RPMI7951 (cell line): ENCODE results near the gene MAPKAPK3. TPM values are rescaled to one million over a fixed set of nuclear protein-coding genes. Genes with fewer than 3 reads are reported as not detected.

Experiments
- DNase-seq: peaks from one replicate; pipeline ENCODE4 v3.0.0-alpha.2; 2012; ENCODE audit warnings: low read depth
- total RNA-seq: library from RNA; depleted of rRNA; stranded (reverse); fragments of >200 nt; shearing (Covaris generic); gene quantifications from 2 replicates; pipeline ENCODE4 v1.2.3, GENCODE V29; 2014

The MAPKAPK3 gene
- total RNA-seq, 1 experiment from 2014 or later: 75.5 TPM

DNA sequence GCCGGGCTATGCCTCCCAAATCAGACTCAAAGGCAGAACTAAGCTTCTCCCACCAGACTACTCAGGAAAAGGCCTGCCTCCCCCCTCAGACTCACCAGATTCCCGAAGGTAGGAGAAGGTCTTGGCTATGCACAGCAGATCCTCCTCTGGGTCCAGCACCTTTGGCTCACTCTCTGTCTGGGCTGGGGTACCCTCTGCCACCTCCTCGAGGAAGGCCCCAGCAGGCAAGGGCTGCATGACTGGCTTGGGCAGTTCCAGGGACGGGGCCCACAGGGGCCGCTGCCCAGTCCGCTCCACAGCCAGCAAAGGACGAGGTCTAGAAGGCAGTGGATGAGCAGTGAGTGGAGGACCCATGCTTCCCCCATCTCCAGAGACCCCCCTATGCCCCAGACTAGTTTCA lies 8.7 kb upstream of the MAPKAPK3 start:
- DNase-seq: no peak

DNA sequence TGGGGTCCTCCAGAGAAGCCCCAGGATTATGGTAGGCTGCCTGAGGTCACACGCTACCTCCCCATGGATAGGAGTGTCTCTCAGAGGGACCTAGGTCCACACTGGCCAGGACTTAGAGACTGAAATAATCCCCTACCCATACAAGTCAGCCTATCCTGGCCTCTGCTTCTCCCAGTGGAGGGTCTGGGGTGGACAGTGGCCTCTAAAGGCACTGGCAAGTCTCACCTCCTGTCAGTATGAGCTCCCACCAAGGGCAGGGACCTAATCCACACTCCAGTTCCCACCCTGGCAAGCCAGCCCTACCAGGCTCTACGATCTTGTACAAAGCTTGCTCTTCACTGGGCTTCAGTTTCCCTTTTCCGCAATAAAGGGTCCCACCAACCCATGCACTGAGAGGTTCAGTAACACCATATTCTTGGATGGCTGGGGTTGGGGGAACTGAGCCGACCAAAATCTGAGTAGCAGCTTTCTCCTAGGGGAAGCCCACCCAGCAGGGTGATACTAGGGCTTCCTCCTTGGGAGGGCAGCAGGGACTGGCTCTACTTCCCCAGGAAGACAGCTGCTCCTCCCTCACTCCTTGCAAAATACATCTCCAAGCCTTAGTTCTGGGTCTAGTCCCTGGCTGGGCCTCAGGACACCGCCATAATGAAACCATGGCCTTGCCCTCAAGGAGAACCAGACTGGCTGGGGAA lies 7.7 kb upstream of the MAPKAPK3 start:
- no peak for DNase-seq

DNA sequence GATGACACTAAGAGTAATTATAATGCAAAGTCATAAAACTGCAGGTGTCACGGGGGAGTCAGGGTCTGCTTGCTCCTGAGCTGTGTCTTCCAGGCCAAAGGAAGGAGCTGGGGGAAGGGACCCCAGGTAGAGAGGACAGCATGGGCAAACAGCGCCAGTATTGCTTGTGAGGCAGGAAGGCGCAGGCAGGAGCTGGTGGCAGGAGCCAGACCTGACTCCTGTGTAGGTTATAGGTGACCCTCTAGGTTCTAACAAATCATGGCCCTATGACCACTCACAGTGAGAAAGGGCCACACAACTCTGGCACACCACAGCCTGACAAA lies 7.2 kb upstream of the MAPKAPK3 start:
- no peak for DNase-seq

DNA sequence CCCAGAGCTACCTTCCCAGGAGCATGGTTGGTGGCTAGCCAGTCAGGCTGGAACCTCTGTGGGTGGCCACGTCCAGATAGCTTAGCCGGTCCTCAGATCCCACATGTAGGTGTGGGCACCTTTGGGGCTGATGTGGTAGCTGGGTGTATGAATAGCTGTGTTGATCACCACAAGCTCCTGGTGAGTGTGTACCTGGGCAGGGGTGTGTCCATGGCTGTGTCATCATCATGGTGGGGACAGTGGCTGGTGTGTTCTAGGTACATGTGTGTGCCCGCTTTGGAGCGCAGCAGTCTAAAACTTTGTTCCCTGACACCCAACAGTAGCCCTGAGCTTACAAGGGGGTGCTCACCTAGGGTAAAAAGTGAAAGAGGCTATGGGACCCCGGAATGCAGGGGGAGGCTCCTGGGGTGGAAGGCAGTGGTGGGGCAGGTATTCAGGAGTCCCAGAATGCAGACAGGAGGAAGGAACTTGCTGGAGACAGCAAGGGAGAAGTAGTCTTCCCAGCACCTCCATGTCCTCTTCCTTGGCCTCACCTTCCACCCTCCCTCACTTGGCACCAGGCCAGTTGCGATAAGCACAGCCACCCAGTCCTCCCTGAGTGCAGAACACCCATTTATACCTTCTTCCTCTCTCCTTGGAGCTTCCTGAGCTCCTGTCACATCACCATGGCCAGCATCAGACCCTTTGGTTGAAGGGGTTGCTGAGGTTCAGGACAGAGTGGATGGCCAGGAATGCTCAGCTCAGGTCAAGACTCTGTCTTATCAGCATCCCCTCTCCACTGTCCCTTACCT lies 6.6 kb upstream of the MAPKAPK3 start:
- no peak for DNase-seq

DNA sequence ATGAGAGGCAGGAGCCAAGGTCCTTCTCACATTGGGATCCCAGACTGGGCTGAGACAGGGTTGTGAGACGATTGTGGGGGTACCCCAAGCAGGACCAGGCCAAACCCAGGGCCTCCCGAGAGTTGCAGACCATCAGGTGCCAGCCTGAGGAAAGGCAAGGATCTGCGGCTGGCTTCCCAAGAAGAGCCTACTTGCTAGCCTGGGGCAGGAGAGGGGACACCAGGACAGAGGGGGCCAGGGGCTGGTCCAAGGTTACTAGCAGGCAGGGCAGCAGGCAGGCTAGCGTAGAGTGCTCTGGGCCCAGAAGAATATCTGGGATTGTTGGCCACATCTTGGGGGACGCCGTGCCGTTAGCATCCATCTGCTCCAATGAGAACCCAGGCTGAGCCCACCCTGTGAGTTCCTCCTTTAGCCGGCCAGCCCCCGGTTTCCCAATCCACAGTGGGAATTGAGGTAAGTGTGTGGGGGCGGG lies 5.9 kb upstream of the MAPKAPK3 start:
- no peak for DNase-seq

DNA sequence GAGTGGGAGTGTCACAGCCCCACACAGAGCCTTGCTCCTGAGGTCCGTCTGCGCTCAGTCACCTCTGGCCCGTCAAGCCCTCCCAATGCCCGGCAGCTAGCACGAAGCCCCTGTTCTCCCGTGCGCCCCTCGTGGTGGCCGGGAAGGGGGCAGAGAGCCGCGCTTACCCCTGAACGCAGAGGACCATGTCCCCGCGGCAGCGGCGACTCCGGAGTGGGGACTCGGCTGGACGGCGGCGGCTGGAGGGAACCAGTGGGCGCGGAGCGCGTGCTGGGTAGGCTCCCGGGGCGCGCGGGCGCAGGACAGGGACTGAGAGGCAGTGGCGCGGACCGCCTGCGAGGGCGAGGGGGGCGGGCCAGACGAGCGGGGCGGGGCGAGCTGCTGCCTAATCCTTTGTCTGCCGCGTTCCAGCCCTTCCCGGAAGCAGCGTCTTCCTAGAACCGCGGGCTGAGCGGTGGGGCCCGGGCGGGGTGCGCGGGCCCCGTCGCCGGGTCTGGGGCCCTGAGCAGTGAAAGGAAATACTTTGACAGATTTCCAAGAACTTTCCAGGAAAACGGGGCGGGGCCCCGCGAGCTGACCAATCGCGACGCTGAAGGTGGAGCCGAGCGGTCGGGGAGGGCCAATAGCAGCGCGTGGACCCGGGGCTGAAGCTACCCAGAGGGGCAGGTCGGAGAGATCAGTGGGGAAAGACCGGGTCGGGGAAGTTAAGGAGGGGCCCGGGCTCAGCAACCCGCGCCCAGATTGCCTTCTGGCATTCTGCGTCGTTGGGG lies 5.3 kb upstream of the MAPKAPK3 start, which contains the start of gene CISH:
TSS of gene CISH (minus strand) at position 311 of the 770 bp plus-strand sequence. CDS start at position 187, 124 bp downstream.
- peak; percentile 96 for DNase-seq

DNA sequence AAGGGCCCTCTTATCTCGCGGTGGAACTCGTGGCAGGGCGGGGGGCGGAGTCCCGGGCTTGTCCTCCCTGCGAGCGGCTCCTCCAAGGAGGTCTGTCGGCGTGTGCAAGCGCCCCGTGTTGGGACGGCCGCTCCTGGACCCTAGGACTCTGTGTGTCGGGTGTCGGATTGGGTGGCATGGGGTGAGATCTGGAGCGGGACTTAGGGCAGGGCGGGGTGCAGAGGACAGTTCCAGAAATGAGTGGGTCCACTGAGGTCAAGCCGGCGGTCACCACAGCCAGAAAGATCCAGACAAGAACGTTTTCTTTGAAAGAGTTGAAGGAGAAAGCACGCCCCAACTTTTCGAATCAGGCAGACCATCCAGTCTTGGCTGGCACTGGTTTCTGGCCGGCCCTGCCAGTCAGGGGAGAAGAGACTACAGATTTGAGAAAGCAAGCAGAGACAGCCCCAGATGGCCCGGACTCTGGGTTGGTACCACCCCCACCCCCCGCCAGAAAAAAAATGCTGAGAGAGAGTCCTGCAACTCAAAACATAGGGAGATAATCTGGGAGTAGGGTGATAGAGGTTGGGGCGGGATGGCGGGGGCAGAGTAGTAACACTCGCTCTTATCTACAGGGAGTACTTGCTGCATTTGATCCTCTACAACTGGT lies 4.6 kb upstream of the MAPKAPK3 start:
- DNase-seq: no peak

DNA sequence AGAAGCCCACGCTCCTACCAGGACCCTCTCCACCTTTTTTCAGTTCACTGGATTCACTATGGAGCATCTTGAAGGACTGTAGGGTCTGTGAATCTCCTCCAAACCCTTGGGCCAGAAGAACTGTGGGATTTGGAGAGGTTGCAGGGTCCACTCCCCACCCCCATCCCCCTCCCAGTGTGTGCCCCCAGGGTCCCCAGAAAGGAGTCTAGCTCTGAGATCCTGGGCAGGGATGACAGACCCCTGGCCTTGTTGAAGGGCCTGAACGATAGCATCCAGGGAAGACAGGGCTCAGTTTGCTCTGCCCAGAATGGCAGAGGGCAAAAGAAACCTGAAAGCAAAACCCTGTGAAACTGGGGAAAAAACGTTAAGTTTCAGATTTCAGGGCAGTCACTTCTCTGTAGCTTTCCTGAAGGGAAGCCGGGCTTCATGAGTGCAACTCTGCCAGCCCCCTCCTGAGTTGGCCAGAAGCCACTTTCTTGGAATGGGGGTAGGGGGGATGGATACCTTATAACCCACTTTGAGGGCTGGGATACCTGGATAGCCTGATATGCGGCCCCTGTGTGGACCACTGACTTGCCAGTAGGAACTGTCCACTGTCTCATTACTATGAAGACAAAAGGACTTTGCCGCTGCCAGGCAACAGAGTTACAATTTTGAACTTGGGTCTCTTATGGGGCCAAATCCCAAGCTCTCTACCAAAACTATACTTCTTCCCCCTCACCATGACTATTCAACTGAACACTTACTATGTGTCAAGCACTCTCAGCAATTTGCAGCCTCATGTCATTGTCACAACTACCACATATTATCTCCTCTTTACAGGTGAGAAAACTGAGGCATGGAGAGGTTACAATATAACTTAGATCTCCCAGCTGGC lies 3.7 kb upstream of the MAPKAPK3 start:
- no peak for DNase-seq

DNA sequence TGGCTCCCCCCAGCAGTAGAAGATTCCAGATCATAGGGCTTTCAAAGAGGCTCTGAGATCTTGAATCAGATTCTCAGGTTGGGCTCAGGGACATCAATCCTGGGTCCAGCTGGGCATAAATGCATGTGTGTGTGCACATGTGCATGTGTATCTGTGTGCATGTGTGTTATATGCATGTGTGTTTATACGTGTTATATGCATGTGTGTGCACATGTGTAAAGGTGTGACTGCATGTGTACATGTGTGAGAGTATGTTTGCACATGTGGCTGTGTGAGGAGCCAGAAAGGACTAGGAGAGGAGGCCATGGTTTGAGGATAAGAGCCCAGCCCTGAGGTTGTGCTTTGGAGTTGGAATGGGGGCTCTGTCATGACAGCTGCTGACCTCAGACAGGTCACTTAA lies 1.8 kb upstream of the MAPKAPK3 start:
- no peak for DNase-seq

DNA sequence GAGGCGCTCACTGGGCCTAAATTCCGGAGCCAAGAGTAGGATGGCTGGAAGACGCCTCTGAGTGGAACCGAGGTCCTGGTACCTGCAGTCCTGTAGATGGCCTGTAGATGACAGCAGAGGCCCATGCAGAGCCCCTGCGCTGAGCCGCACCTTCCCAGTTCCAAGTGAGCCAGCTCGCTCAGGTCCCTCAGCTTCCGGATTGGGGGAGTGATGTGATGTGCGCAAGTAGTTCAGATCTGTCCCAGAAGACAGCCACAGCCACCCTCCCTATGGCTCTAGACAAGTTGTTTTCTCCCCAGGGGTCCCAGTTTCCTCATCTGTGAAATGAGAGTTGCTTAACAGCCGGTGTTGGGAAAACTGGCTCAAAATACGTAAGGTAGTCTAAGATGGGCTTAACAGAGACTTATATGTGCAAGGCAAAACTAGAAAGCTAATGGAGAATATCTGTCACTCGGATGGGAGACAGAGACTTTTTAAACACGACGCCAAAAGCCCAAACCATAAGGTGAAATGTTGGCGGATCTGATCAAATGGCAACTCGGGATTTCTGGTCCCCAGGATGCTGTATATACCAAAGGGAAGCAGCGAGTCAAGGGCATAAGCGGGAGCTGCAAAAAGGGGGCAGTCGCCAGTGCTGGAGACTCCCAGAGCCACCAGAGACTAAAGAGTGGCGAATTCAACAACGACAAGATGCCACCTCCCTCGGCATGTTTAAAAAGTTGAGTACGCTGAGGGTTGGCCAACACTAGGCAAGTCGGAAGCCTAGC lies 765 bp upstream of the MAPKAPK3 start:
- DNase-seq: peak; percentile 78

DNA sequence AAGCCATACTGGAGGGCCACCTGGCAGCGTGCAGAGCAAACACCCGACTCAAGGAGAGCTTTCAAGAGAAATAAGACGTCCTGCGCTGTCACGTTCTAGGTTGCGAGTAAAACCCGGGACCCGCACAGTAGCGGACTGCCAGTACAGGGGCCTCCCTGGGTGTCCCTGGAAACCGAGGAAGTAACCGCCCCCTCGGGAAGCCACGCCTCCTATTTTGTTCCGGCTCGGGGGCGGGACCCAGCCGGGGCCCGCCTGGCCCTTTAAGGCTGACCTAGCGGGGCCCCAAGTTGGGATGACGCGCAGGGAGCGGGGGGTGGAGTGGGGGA lies 218 bp upstream of the MAPKAPK3 start:
- peak; percentile 90 for DNase-seq

DNA sequence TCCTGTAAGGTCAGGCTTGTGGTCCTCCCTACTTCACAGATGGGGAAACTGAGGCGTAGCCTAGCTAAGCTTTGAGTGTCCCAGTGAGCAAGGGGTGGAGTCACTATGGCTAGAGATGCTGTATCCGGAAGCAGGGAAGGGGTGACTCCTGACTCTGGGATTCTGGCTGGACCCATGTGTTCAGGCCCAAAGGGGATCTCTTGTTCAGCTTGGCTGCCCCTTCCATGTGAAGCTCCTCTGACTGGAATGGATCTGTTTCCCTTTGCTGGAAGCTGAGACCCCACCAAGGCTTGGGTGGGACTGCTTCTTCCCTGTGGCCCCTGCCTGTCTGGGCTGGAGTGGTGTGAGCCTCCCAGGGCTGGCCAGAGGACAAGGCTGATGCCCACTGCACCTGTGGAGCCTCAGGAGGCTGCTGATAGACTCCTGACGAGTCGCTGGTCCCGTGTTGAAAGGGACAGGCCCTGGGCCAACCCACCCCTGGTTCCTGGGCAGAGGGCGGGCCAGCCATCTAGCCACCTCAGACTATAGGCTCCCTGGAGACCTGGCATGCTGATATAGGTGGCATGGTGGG lies 1.0 kb downstream of the MAPKAPK3 start:
- DNase-seq: no peak

DNA sequence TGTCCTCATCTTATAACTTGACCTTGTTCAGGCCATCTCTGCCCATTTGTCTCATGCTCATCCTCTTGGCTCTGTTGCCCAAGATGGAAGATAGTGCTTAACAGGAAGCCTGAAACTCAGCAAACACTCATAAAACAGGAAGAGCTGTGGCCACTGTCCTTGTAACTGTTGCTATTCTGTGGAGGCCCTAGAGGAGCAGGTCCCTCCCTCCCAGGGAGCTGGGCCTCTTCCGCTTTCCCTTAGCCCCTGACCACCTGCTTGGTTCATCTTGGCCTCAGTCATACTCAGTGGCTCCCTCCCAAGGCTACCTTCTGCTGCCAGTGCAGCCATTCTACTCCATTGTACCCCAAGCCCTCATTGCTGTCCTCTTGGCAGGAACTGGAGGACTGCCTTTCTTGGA lies 3.5 kb downstream of the MAPKAPK3 start:
- peak; percentile 44 for DNase-seq

DNA sequence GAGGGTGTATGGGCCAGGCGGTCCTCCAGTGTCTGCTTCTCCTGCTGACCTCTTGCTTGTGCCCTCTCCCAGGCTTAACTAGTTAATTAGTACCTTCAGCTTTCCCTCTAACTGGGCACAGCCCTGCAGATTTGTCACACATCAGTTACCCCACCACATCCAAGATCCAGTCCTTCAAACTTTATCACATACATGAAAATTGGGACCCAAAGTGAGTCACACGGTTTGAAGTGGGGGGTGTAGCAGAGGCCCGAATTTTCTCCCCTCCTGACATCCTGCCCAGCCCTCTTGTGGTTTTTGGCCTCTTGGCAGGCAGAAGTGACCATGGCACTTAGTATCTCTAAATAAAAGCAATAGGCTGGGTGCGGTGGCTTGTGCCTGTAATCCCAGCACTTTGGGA lies 3.9 kb downstream of the MAPKAPK3 start:
- peak; percentile 87 for DNase-seq

DNA sequence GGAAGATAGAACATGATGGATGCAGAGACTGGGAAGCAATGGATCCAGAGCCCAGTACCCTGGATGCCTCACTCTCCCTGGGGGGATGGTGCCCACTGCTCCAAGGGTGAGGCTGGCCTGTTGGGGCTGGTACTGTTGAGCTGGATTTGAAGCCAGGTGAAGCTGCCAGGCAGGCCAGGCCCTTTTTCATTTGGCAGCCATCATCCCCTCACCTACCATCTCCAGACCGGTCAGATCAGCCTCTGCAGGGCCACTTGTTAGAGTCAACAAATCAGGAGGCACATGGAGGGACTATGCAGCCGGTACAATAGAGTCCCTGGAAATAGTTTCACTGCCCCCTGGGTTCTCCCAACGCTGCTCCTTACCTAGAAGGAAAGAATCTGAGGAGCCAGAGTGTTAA lies 5.9 kb downstream of the MAPKAPK3 start:
- no peak for DNase-seq

DNA sequence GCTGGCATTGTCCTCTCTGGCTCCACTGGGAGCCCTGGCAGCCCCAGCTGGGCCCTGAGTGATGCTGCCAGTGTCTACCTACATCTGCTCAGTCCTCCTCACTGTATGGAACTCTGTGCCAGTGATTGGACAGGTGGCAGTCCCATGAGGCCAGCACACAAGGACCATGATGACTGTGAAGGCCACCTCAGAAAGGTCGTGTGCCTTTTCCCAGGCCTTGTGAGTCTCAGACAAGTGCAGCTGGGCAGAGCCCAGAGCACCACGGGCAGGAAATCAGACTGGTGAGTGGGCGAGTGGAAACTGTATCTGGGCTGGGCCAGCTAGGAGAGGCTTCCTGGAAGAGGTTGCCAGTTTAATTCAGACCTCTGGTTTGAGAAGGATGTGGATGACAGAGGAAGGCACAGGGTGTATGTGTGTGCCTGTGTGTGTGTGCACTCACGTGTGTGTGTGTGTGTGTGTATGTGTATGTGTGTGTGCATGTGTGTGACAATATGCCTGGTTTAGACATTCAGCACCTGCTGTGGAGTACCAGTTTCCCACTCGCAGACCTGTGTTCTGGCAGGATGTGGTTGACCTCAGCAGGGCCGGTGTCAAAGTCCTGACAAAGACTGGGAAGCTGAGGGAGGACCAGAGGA lies 7.0 kb downstream of the MAPKAPK3 start:
- DNase-seq: peak; percentile 31

DNA sequence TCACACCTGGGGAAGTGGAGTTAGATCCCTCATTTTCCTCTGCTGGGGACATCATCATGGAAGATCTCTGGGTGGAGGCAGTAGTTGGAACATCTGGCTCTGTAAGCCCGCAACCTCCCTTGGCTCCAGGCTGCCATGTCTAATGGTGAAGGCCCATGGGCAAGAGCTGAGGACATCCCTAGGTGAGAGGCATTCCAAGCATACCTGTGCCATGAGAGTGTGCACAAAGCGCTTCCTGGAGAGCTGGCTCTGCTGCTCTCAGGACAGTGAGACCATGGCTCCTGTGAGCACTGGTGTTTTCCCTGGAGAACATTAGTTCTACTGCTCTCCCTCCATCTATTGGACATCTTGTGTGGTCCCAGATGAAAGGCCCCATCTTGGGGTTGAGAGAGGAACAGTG lies 7.7 kb downstream of the MAPKAPK3 start:
- DNase-seq: no peak

DNA sequence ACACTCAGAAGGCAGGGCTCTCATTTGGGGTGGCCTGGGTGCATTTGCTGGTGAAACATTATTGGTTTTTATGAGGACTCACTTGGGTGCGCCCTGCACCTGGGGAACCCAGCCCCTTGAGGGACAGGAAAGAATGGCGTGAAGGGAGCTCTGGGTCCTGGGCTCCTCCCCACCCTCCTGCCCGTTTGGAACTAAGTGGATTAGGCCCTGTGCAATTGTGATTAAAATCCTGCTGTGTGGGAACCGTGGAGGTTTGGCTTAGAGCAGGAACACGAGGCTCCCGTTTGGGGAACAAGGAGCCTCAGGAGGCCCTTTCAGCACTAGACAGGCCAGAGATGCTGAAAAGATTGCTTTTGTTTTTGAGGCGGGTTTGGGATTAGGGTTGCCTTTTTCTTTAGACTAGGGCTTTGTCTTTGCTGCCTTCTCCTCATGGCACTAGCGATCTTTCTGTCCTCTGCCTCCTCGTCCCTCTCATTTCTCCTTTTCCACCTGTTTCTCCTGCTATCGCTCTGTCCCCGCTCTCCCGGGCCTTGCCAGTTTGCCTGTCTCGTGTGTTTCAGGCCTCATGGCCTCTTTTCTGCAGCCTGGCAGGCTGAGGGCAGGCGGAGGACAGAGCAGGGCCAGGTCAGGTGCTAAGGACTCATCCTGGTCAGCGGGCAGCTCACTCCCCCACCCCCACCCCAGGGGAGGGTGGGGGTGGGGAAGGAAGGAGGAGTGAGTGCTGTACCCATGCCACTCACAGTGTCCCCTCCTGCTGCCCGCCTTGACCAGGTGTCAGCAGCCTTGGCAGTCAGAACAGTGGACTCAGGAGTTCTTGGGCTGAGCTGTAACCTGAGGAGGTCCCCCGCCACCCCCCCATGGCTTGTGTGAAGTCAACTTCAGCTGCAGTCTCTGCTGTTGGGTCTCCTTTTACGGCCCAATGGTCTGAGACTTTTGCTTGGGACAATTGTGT lies 8.6 kb downstream of the MAPKAPK3 start:
- DNase-seq: no peak
